SK-N-SH (cell line): ENCODE data around the gene ITIH5.

Experiments
- EP300 ChIP-seq, 2 experiments: IDR thresholded peaks; 2 replicates each; pipeline versions ENCODE4 v1.4.0 to v1.6.1; 2012; ENCODE audit warnings: borderline replicate concordance in 1 of 2, low read depth in 1 of 2, low read length in 1 of 2
- EZH2phosphoT487 ChIP-seq: fragments of 200-600 bp; sonication (generic); IDR thresholded peaks from 2 replicates; pipeline ENCODE4 v1.6.1; 2017; ENCODE audit warnings: low read depth, mixed run types, mild to moderate bottlenecking, antibody characterized with exemption, moderate library complexity, borderline replicate concordance
- FOSL2 ChIP-seq: IDR thresholded peaks from 2 replicates; pipeline ENCODE4 v1.4.0; 2012; ENCODE audit warnings: low read depth, mild to moderate bottlenecking, moderate library complexity, borderline replicate concordance
- TF ChIP-seq, protein P1 (sequence below): fragments of 200-600 bp; sonication (generic); IDR thresholded peaks from 2 replicates; pipeline ENCODE4 v1.6.1; 2017; ENCODE audit warnings: antibody characterized with exemption, mild to moderate bottlenecking, moderate library complexity
- TF ChIP-seq, protein P2 (sequence below): IDR thresholded peaks from 2 replicates; pipeline ENCODE4 v1.6.1; 2012; ENCODE audit warnings: mild to moderate bottlenecking, low read depth, low read length, moderate library complexity
- TF ChIP-seq, protein P3 (sequence below): IDR thresholded peaks from 2 replicates; pipeline ENCODE4 v1.4.0; 2012; ENCODE audit warnings: low read depth, borderline replicate concordance
- TF ChIP-seq, protein P4 (sequence below): fragments of 150-350 bp; IDR thresholded peaks from 2 replicates; pipeline ENCODE4 v1.6.1; 2017; ENCODE audit warnings: antibody characterized with exemption, low read length, low read depth, borderline replicate concordance

DNA sequence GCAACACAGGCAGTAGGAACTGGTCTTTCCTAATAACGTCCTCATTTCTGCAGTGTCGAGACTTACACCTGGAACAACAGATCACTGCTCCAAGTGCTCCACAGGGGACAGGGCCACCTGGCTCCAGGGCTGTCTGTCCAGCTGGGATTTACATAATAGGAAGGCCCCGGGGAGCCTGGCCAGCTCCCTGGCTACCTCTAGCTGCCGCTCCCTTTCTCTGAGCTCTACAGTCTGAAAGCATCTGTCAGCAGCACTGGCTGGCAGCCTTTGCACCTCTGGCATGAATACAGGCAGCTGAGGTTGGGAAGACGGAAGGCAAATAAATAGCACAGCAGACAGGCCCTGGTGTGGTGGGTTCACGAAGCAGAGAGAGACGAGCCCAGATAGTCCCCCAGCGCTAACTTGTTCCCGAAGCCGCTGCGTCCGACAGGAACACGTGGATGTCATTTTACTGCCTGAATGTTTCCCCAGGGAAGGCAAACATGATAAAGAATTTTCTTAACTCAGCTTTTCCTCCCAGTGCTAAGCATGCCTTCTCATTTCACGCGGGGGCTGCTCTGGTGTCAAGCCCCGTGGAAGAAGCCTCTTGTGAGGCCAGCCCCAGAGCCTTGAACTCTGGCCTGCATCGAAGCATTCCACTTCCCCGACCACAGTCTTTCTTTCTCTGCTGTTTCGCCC, 105.4 kb downstream of the ITIH5 start:
- TF ChIP-seq, protein P1, sequence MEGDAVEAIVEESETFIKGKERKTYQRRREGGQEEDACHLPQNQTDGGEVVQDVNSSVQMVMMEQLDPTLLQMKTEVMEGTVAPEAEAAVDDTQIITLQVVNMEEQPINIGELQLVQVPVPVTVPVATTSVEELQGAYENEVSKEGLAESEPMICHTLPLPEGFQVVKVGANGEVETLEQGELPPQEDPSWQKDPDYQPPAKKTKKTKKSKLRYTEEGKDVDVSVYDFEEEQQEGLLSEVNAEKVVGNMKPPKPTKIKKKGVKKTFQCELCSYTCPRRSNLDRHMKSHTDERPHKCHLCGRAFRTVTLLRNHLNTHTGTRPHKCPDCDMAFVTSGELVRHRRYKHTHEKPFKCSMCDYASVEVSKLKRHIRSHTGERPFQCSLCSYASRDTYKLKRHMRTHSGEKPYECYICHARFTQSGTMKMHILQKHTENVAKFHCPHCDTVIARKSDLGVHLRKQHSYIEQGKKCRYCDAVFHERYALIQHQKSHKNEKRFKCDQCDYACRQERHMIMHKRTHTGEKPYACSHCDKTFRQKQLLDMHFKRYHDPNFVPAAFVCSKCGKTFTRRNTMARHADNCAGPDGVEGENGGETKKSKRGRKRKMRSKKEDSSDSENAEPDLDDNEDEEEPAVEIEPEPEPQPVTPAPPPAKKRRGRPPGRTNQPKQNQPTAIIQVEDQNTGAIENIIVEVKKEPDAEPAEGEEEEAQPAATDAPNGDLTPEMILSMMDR: no peak
- TF ChIP-seq, protein P2, sequence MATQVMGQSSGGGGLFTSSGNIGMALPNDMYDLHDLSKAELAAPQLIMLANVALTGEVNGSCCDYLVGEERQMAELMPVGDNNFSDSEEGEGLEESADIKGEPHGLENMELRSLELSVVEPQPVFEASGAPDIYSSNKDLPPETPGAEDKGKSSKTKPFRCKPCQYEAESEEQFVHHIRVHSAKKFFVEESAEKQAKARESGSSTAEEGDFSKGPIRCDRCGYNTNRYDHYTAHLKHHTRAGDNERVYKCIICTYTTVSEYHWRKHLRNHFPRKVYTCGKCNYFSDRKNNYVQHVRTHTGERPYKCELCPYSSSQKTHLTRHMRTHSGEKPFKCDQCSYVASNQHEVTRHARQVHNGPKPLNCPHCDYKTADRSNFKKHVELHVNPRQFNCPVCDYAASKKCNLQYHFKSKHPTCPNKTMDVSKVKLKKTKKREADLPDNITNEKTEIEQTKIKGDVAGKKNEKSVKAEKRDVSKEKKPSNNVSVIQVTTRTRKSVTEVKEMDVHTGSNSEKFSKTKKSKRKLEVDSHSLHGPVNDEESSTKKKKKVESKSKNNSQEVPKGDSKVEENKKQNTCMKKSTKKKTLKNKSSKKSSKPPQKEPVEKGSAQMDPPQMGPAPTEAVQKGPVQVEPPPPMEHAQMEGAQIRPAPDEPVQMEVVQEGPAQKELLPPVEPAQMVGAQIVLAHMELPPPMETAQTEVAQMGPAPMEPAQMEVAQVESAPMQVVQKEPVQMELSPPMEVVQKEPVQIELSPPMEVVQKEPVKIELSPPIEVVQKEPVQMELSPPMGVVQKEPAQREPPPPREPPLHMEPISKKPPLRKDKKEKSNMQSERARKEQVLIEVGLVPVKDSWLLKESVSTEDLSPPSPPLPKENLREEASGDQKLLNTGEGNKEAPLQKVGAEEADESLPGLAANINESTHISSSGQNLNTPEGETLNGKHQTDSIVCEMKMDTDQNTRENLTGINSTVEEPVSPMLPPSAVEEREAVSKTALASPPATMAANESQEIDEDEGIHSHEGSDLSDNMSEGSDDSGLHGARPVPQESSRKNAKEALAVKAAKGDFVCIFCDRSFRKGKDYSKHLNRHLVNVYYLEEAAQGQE: no peak
- TF ChIP-seq EZH2phosphoT487 (no peak), EP300 (IDR thresholded peaks at IDR 0.05; ENCODE audit: borderline replicate concordance in 1 of 2, low read depth in 1 of 2, low read length in 1 of 2) (no peak), FOSL2 (no peak)
- TF ChIP-seq, protein P3, sequence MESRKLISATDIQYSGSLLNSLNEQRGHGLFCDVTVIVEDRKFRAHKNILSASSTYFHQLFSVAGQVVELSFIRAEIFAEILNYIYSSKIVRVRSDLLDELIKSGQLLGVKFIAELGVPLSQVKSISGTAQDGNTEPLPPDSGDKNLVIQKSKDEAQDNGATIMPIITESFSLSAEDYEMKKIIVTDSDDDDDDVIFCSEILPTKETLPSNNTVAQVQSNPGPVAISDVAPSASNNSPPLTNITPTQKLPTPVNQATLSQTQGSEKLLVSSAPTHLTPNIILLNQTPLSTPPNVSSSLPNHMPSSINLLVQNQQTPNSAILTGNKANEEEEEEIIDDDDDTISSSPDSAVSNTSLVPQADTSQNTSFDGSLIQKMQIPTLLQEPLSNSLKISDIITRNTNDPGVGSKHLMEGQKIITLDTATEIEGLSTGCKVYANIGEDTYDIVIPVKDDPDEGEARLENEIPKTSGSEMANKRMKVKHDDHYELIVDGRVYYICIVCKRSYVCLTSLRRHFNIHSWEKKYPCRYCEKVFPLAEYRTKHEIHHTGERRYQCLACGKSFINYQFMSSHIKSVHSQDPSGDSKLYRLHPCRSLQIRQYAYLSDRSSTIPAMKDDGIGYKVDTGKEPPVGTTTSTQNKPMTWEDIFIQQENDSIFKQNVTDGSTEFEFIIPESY: no peak
- TF ChIP-seq, protein P4, sequence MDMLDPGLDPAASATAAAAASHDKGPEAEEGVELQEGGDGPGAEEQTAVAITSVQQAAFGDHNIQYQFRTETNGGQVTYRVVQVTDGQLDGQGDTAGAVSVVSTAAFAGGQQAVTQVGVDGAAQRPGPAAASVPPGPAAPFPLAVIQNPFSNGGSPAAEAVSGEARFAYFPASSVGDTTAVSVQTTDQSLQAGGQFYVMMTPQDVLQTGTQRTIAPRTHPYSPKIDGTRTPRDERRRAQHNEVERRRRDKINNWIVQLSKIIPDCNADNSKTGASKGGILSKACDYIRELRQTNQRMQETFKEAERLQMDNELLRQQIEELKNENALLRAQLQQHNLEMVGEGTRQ: no peak
